Esophagus muscularis mucosa (tissue), 3 donors: ENCODE results near the gene ABHD17A.

ENCODE experiments used
- CTCF ChIP-seq, 3 experiments: fragments of 200-600 bp in 2 of 3; fragments of 450-650 bp in 1 of 3; sonication (generic) in 2 of 3; IDR thresholded peaks; one replicate each; pipeline ENCODE4 v1.5.1; 2017 to 2019; ENCODE audit warnings: antibody characterized with exemption in 3 of 3, mild to moderate bottlenecking in 2 of 3, moderate library complexity in 1 of 3
- POLR2A ChIP-seq: fragments of 450-650 bp; IDR thresholded peaks from one replicate; pipeline ENCODE4 v1.6.1; 2017; ENCODE audit warnings: antibody characterized with exemption, moderate library complexity, mild to moderate bottlenecking, low read depth
- POLR2AphosphoS5 ChIP-seq, 2 donors: sonication (generic); formaldehyde crosslinking; IDR thresholded peaks; one replicate each; pipeline ENCODE4 v1.6.1; 2017; ENCODE audit warnings: antibody characterized with exemption in 2 of 2

GRCh38 chr19:1858412-1859081 lies 26.7 kb downstream of the ABHD17A start:
- TF ChIP-seq CTCF (IDR thresholded peaks at IDR 0.05) = no peak
- no peak for TF ChIP-seq POLR2A
- no peak for TF ChIP-seq POLR2AphosphoS5 (IDR thresholded peaks at IDR 0.05)
